Right ventricle myocardium inferior (tissue), 1 donor: ENCODE data around the gene LGI1. TPM values are rescaled to one million over a fixed set of nuclear protein-coding genes. Genes with fewer than 3 reads are reported as not detected.

Source experiments
- ATAC-seq: fragments of 200-7000 bp; cut with Tn5 transposase; one replicate; pipeline ENCODE4 v1.9.1; 2020; ENCODE audit warnings: mild to moderate bottlenecking, moderate library complexity
- DNase-seq: peaks from one replicate; pipeline ENCODE4 v3.0.0; 2021; ENCODE audit errors: missing footprints
- intact Hi-C: fragments of 100-400 bp; cut with DNase I; formaldehyde crosslinking; loops from one replicate; pipeline ENCODE4 v1.11.0; 2022
- total RNA-seq: library from RNA; stranded (reverse); fragmentation: NEBNext Ultra II Directional; extraction: Animal tissue kit (Norgen Biotek cat#: 25700); gene quantifications from one replicate; pipeline ENCODE4 v1.2.1, GENCODE V29; 2021
- donor health status: DM: no; HTN: yes; CAD: no; lungs with severe emphysema.

Gene LGI1
- total RNA-seq, 1 donor from 2014 or later, result not detected

GRCh38 chr10:93790439-93790838, 32.7 kb downstream of the LGI1 start:
- intact Hi-C loops, result no loop called here
- ATAC-seq, result no peak
- DNase-seq, result no peak

- intact Hi-C loops, result no loop called here
- ATAC-seq, result no peak
- no peak for DNase-seq
These were observed 38.4 kb downstream of the LGI1 start for GRCh38 chr10:93796167-93796566.

DNA sequence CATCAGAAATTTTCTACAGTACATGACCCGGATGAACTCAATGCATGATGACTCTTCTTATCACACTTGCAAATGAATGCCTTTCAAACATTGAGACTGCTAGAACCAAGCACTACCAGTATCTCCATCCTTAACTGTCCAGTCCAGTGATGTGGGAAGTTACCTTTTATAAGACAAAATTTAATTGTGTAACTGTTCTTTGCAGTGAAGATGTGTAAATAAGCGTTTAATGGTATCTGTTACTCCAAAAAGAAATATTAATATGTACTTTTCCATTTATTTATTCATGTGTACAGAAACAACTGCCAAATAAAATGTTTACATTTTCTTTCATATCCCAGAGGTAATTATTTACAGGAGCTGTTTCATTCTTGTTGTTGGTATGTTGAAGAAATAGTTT, 40.1 kb downstream of the LGI1 start:
- intact Hi-C loops, result no loop called here

DNA sequence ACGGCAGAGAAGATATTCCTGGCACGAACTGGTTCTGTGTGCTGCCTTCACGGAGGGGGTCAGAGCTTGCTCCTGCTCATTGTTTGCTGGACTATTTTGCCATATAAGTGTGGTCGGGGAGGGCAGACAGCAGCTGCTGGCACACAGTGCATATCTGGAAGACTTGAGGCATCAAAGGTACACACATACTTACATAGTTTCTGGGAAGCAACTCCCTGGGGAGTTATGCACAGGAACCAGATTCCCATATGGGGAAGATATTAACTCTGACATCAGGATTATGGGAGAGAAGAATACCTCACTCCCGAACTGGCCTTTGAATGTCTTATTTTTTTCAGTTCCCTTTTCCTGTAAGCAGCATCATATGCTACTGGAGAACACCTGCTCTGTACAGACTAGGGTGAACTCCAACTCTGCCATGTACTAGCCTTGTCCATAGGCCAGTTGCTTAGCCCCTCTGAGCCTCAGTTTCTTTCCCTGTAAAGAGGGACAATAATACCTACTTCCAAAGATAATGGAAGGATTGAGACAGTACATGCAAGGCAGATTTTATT, 41.5 kb downstream of the LGI1 start:
- ATAC-seq, result no peak
- intact Hi-C loops, result no loop called here
- DNase-seq, result no peak

More for the DNA sequence above, 40.1 kb downstream of the LGI1 start:
- DNase-seq (no peak), ATAC-seq (no peak)

GRCh38 chr10:93804200-93804599, 46.5 kb downstream of the LGI1 start:
- ATAC-seq (no peak), DNase-seq (no peak)
- intact Hi-C loops, result no loop called here

DNA sequence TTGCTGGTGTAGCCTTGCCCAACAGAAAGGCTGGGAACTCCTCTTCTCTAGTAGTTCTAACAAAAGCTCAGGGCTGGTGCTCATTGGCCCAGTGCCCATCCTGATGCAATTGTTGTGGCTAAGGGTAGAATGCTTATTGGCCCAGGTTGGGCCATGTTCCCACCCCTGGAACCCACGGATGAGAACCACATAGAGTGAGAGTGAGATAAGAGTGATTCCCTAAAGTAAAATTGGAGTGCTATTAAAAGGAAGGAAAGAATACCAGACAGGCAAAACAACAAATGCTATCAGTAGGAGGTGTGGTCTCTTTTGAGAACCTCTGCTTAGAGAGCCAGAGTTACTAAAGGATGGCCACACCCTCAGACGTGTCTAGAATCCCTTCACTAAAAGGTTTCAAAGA, 49.2 kb downstream of the LGI1 start:
- intact Hi-C loops, result no loop called here
- no peak for ATAC-seq
- no peak for DNase-seq

DNA sequence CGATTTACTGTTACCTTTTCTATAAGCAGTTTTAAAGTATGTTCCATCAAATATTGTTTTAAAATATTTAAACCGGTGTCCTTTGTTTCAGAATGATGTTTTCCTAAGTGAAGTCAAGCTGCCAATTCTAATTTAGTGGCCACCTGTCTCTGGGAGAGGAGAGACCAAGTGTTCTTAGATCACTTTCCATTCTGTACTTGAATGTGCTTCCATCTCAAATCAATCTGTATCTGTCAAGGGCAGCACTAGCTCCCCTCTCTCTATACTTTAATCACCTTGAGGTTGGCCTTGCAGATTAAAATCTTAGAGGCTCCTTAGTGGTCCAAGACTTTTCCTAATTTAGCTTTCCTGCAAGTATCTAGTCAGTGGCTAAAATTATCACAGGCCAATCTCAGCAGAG, 49.6 kb downstream of the LGI1 start:
- no peak for DNase-seq
- ATAC-seq, result no peak
- intact Hi-C loops, result no loop called here

DNA sequence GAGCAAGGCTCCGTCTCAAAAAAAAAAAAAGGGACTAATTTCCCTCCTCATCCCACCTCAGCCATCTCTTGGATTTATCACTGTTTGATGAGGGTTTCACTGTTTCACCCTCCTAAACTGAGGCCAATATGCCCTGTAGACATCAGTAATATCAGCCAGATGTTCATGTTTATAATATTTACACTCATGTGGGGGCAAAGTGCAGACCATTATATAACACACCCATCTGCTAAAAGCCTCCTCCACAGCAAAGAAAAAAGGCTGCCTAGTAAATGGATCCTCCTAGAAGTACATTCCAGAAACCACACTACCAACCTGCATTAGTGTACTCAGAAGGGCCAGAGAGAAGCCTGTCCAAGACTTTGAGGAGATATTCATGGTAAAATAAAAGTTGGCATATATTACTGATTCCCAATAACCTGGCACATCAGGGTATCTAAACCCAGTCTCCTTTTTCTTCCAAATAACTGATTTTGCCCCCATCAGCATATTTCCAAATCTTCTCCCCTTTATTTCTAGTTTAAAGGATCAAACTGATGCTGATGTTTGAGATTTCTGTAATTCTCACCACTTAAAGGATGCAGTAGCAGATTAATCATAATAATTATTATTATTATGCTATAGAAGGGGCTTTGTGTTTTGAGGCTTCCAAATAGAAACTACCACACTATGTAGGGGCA, 55.1 kb downstream of the LGI1 start:
- DNase-seq (no peak), ATAC-seq (no peak)
- intact Hi-C loops, result no loop called here

GRCh38 chr10:93813507-93814465, 56.0 kb downstream of the LGI1 start:
- intact Hi-C loops, result loop anchor here (2.0 kb wide), 1 partner anchor 111 kb away; the partner anchor contains the start of gene FRA10AC1
- peak; percentile 79 for ATAC-seq
- peak; percentile 57 for DNase-seq

DNA sequence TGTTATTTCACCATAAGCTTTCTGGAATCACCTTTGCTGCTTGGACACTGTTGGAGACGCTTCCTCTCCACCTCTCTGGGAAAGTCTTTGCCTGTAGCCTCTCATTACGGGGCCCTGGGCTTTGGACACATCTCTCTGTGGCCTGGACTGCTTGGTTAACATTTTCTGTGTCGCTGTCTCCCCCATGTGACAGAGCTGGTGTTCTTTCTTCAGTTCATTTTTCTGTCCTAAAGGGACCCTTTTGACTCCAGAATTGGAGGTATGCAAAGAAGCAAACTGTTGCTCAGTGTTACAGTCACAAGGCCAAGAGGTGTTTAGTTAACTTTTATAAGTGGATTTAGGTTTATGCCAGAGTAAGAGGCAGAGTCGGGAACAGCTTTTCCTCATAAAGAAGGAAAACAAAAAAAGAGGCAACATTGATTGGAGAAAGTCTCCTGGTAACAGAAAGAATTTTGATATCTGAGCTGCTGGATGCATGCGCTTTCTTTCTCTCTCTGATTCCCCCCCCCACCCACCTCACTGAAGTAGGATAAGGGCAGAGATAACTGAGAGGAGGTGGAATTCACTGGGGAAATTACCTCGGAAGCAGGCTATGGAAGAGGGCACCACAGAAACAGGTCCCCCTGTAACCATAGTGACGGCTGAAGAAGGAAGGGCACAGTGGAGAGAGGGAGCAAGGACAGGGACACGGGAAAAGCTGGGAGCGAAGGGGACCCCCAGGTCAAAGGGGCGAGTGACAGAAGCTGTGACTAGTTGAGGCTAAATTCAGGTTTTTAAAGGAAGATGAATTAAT, 57.8 kb downstream of the LGI1 start:
- ATAC-seq (no peak), DNase-seq (no peak)
- intact Hi-C loops, result loop anchor here (2.0 kb wide), 1 partner anchor 113 kb away; the partner anchor contains the start of gene FRA10AC1

DNA sequence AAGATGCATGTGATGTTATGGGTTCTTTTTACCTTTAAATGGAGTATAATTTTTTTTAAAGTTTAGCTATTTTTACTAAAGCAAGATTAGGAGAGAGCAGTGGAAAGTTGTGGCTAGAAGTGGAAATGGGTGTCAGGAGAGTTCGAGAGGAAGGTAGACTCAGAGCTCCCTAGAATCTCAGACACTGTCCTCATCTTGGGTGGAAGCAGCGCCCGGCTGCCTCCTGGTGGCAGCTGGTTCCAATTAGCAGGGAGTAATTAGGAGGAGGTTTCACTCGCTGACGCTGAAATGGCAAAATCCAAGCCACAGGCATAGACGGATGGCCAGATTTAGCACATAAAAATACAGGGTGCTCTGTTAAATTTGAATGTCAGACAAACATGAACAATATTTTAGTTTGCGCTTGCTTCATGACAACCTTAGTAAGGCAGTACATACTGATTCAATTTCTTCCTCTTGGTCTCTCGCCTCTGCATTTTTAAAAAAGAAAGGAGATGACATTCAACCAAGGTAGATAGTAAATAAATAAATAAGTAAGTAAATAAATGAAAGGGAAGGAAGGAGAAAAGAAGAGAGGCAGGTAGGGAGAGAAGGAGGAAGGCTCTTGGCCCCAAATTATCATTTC, 58.5 kb downstream of the LGI1 start:
- intact Hi-C loops, result no loop called here
- peak; percentile 85 for DNase-seq
- peak; percentile 72 for ATAC-seq

DNA sequence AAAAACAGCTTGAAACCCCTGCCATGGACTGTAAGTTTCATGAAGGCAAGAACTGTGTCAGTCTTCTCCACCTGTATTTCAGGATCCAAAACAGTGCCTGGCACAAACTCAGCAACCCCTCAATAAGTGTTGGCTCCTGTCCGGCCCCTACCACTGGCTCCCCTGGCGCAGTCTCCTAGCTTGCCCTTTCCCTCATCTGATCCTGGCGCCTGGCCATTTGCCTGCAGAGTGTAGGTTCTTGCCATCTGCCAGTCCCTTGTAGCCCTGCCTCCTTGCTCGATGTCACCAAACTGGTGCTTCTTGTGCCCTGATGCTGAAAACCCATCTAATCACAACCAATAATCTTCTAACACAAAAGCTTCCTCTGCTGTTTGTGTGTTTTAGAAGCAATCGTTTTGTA, 60.4 kb downstream of the LGI1 start:
- intact Hi-C loops, result no loop called here
- no peak for DNase-seq
- ATAC-seq, result no peak

- no peak for ATAC-seq
- intact Hi-C loops, result no loop called here
- no peak for DNase-seq
These were observed 61.8 kb downstream of the LGI1 start for GRCh38 chr10:93819520-93819919.

- DNase-seq (no peak), ATAC-seq (no peak)
- intact Hi-C loops, result no loop called here
These were observed 62.7 kb downstream of the LGI1 start for GRCh38 chr10:93820434-93820833.

DNA sequence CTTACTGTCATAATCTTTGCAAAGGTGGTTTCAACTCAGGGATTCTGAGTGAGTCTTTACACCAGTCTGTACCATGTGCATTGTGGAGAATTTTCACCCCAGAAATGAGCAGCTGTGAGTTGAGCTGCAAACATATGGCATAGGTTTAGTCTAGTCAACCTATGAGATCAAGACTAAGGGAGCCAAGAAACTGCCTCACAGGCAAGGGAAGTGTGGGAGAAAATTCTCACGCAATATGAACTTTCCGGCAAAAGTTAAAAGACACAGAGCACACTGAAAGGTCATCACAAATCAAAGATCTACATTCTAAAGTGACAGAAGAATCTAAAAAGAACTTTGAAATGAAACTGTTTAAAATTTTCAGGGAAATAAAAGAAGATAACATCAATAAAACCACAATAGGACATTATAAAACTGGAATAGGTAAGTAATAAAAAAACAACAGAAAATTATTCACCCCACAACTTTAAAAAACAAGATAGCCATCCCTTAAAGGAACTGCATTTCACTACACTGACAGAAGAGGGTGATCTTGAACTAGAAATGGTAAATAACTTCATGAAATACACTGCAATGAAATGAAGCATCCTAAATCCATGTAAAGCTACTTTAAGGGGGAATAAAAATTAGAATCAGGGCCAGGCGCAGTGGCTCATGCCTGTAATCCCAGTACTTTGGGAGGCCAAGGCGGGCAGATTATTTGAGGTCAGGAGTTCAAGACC, 63.5 kb downstream of the LGI1 start:
- no peak for ATAC-seq
- no peak for DNase-seq
- intact Hi-C loops, result no loop called here

DNA sequence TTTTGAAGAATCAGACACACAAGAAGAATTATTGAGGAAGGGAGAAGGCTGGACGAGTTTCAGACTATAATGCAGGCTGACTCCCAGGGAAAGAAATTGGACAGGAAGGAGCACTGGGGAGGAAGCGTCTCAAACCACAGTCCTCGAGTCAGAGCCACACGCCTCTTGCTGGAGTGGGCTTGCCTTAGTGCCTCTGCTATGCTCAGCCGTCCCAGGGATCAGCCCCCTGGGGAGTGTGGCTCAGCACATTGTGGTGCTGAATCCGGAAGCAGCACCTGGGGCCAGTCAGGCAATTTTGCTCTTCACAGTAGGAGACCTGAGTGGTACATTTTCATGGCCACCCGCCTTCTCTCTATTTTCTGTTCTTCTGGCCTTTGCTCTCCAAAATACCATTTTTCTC, 68.6 kb downstream of the LGI1 start:
- DNase-seq (no peak), ATAC-seq (no peak)
- intact Hi-C loops, result no loop called here

DNA sequence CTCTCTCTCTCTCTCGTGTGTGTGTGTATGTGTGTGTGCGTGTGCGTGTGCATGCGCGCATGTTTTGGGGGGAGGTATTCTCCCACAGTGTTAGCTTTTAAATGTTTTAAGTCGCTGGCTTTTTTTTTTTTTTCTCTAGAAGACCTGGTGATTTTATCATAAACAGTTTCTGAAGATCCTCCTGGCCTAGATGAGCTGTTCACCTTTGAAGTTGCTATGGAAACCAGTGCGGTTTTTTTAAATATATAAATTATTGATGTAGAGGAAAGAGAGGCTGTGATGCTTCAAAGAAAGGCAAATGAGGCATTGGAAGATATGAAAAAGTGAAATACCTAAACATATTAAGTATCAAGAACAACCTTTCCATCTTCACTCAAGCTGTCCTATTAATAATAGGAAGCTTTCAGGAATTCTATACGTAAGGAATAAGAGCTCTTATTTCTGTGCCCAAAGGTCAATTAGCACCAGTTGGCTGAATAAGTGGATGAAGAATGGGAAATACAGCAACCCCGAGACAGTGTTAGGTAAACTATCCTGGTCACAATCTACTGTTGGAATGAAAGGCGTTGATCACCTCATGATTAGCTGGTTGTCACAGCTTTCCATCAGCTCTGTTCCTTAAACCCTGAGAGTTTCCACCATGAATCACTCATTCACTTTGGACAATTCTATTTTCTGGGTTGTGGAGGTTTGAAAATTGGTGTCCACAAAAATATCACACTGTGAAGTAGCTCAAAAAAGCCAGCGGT, 69.5 kb downstream of the LGI1 start:
- DNase-seq (no peak), ATAC-seq (no peak)
- intact Hi-C loops, result no loop called here
